Neural progenitor cell (in vitro differentiated cells): ENCODE measurements around the gene RBM45. TPM values are rescaled to one million over a fixed set of nuclear protein-coding genes. Genes with fewer than 3 reads are reported as not detected.

ENCODE experiments used
- DNase-seq: peaks from one replicate; pipeline ENCODE4 v3.0.0-alpha.2; 2016; ENCODE audit warnings: low spot score
- H2AFZ ChIP-seq: fragments of 200-600 bp; sonication (generic); replicated peaks from 2 replicates; pipeline ENCODE4 v1.6.1; 2016; ENCODE audit warnings: antibody characterized with exemption
- H3F3A ChIP-seq: fragments of 200-600 bp; sonication (generic); 2 replicates; pipeline ENCODE4 v1.6.1; 2016; ENCODE audit warnings: antibody characterized with exemption, low read depth
- H3K27ac ChIP-seq: fragments of 200-600 bp; sonication (generic); 2 replicates; pipeline ENCODE4 v1.5.1; 2016; ENCODE audit warnings: mild to moderate bottlenecking
- H3K27me3 ChIP-seq: fragments of 200-600 bp; sonication (generic); 2 replicates; pipeline ENCODE4 v1.6.1; 2016; ENCODE audit warnings: mild to moderate bottlenecking, moderate library complexity
- H3K36me3 ChIP-seq: fragments of 200-600 bp; sonication (generic); 2 replicates; pipeline ENCODE4 v1.5.1; 2016
- H3K4me1 ChIP-seq: fragments of 200-600 bp; sonication (generic); 2 replicates; pipeline ENCODE4 v1.6.1; 2016; ENCODE audit warnings: mixed run types
- H3K4me2 ChIP-seq: fragments of 200-600 bp; sonication (generic); 2 replicates; pipeline ENCODE4 v1.6.1; 2016
- H3K4me3 ChIP-seq: fragments of 200-600 bp; sonication (generic); 2 replicates; pipeline ENCODE4 v1.5.1; 2016
- H3K79me2 ChIP-seq: fragments of 200-600 bp; sonication (generic); 2 replicates; pipeline ENCODE4 v1.6.1; 2016; ENCODE audit warnings: low read depth
- H3K9ac ChIP-seq: fragments of 200-600 bp; sonication (generic); 2 replicates; pipeline ENCODE4 v1.6.1; 2016
- H3K9me3 ChIP-seq: fragments of 200-600 bp; sonication (generic); 2 replicates; pipeline ENCODE4 v1.5.1; 2016; ENCODE audit warnings: low read depth
- H4K20me1 ChIP-seq: fragments of 200-600 bp; sonication (generic); 2 replicates; pipeline ENCODE4 v1.6.1; 2016; ENCODE audit warnings: low read depth
- H3K27ac Mint-ChIP-seq: 3 replicates; pipeline ENCODE4 v1.8.0; 2021; ENCODE audit warnings: mixed read lengths
- H3K27me3 Mint-ChIP-seq: 2 replicates; pipeline ENCODE4 v1.8.0; 2022; ENCODE audit warnings: low read depth, mild to moderate bottlenecking, inconsistent platforms, moderate library complexity, mixed read lengths; ENCODE audit not compliant: insufficient read depth
- H3K36me3 Mint-ChIP-seq: 3 replicates; pipeline ENCODE4 v1.8.0; 2021; ENCODE audit warnings: mixed read lengths
- H3K4me1 Mint-ChIP-seq: 3 replicates; pipeline ENCODE4 v1.8.0; 2021; ENCODE audit warnings: mixed read lengths
- H3K4me3 Mint-ChIP-seq: 3 replicates; pipeline ENCODE4 v1.8.0; 2021; ENCODE audit warnings: mild to moderate bottlenecking, moderate library complexity, mixed read lengths
- H3K9me3 Mint-ChIP-seq: 3 replicates; pipeline ENCODE4 v1.8.0; 2020; ENCODE audit warnings: mixed read lengths
- CTCF ChIP-seq: fragments of 200-600 bp; sonication (generic); IDR thresholded peaks from 2 replicates; pipeline ENCODE4 v1.5.1; 2017; ENCODE audit warnings: antibody characterized with exemption, mild to moderate bottlenecking
- EZH2 ChIP-seq: fragments of 200-600 bp; sonication (generic); IDR thresholded peaks from 2 replicates; pipeline ENCODE4 v1.6.1; 2017; ENCODE audit warnings: antibody characterized with exemption, mild to moderate bottlenecking, moderate library complexity
- EZH2phosphoT487 ChIP-seq: fragments of 200-600 bp; sonication (generic); IDR thresholded peaks from 2 replicates; pipeline ENCODE4 v1.6.1; 2017; ENCODE audit warnings: antibody characterized with exemption
- total RNA-seq: library from RNA; depleted of rRNA; stranded (reverse); fragments of >200 nt; gene quantifications from 2 replicates; pipeline ENCODE4 v1.2.3, GENCODE V29; 2015; ENCODE audit warnings: low replicate concordance

The RBM45 gene
- total RNA-seq, 1 donor from 2014 or later = 23.0 TPM

- H3K4me1 ChIP-seq = no peaks in the 10 kb centered on the region
- H3F3A ChIP-seq = no peaks in the 10 kb centered on the region
- H3K9me3 ChIP-seq = no peaks in the 10 kb centered on the region
- no peaks in the 10 kb centered on the region for H3K27me3 ChIP-seq
- no peaks in the 10 kb centered on the region for H3K27me3 Mint-ChIP-seq
- DNase-seq = no peak
- no peaks in the 10 kb centered on the region for H3K9me3 Mint-ChIP-seq
- H3K4me3 Mint-ChIP-seq = no peak overlapping the region
- no peak overlapping the region for H3K4me3 ChIP-seq
- H3K36me3 Mint-ChIP-seq = peaks cover 11% of the 10 kb centered on the region
- no peaks in the 10 kb centered on the region for H3K79me2 ChIP-seq
- H2AFZ ChIP-seq = no peak overlapping the region
- peaks cover 10% of the 10 kb centered on the region for H3K36me3 ChIP-seq
- no peak overlapping the region for H3K27ac ChIP-seq
- no peaks in the 10 kb centered on the region for H3K4me1 Mint-ChIP-seq
- H3K27ac Mint-ChIP-seq = no peak overlapping the region
- no peak overlapping the region for H3K4me2 ChIP-seq
- no peak for TF ChIP-seq CTCF
- no peak for TF ChIP-seq EZH2
- TF ChIP-seq EZH2phosphoT487 = no peak
- H3K9ac ChIP-seq = no peak overlapping the region
- no peaks in the 10 kb centered on the region for H4K20me1 ChIP-seq
Observed at GRCh38 chr2:178125862-178126261, 13.6 kb downstream of the RBM45 start.

- no peaks in the 10 kb centered on the region for H3K9me3 ChIP-seq
- H3K4me2 ChIP-seq = no peak overlapping the region
- H3K4me3 ChIP-seq = no peak overlapping the region
- H3K9me3 Mint-ChIP-seq = no peaks in the 10 kb centered on the region
- H3K27ac Mint-ChIP-seq = no peak overlapping the region
- peaks cover 5% of the 10 kb centered on the region for H3K36me3 ChIP-seq
- H3K36me3 Mint-ChIP-seq = peaks cover 7% of the 10 kb centered on the region
- no peaks in the 10 kb centered on the region for H3K27me3 ChIP-seq
- no peaks in the 10 kb centered on the region for H3F3A ChIP-seq
- no peaks in the 10 kb centered on the region for H4K20me1 ChIP-seq
- no peaks in the 10 kb centered on the region for H3K4me1 ChIP-seq
- no peaks in the 10 kb centered on the region for H3K27me3 Mint-ChIP-seq
- H3K27ac ChIP-seq = no peak overlapping the region
- H3K4me1 Mint-ChIP-seq = no peaks in the 10 kb centered on the region
- no peak overlapping the region for H2AFZ ChIP-seq
- no peak for DNase-seq
- H3K9ac ChIP-seq = no peak overlapping the region
- no peak overlapping the region for H3K4me3 Mint-ChIP-seq
- H3K79me2 ChIP-seq = no peaks in the 10 kb centered on the region
- TF ChIP-seq EZH2phosphoT487 (no peak), EZH2 (no peak), CTCF (no peak)
Observed at GRCh38 chr2:178128836-178129630, 16.8 kb downstream of the RBM45 start.

GRCh38 chr2:178136321-178137025 lies 24.2 kb downstream of the RBM45 start:
- H3K4me1 Mint-ChIP-seq = no peaks in the 10 kb centered on the region
- H3K27me3 Mint-ChIP-seq = no peaks in the 10 kb centered on the region
- no peak overlapping the region for H3K9ac ChIP-seq
- no peaks in the 10 kb centered on the region for H3K9me3 ChIP-seq
- H3K36me3 Mint-ChIP-seq = peaks cover 2% of the 10 kb centered on the region
- no peak for DNase-seq
- no peaks in the 10 kb centered on the region for H3K9me3 Mint-ChIP-seq
- H2AFZ ChIP-seq = no peak overlapping the region
- no peak overlapping the region for H3K4me3 Mint-ChIP-seq
- no peak for TF ChIP-seq CTCF
- no peak for TF ChIP-seq EZH2phosphoT487
- TF ChIP-seq EZH2 = no peak
- no peaks in the 10 kb centered on the region for H4K20me1 ChIP-seq
- no peak overlapping the region for H3K27ac ChIP-seq
- H3K4me3 ChIP-seq = no peak overlapping the region
- H3K27ac Mint-ChIP-seq = no peak overlapping the region
- H3K27me3 ChIP-seq = no peaks in the 10 kb centered on the region
- H3K4me1 ChIP-seq = no peaks in the 10 kb centered on the region
- no peak overlapping the region for H3K4me2 ChIP-seq
- no peaks in the 10 kb centered on the region for H3K36me3 ChIP-seq
- H3F3A ChIP-seq = no peaks in the 10 kb centered on the region
- no peaks in the 10 kb centered on the region for H3K79me2 ChIP-seq
